ENCODE results near the gene KCNAB1. TPM values are rescaled to one million over a fixed set of nuclear protein-coding genes. Genes with fewer than 3 reads are reported as not detected.

KCNAB1 gene
- total RNA-seq, 1 experiment from 2014 or later: not detected

GRCh38 chr3:156158656-156159295, 38.4 kb downstream of the KCNAB1 start:
- Histone ChIP-seq H3K4me3 (no peak overlapping the region), H3K36me3 (no peaks in the 10 kb centered on the region), H3K27me3 (peaks cover 5% of the 10 kb centered on the region; the same call in 1 of the 2 replicates), H3K9me3 (no peaks in the 10 kb centered on the region)
- no peak for DNase-seq

DNA sequence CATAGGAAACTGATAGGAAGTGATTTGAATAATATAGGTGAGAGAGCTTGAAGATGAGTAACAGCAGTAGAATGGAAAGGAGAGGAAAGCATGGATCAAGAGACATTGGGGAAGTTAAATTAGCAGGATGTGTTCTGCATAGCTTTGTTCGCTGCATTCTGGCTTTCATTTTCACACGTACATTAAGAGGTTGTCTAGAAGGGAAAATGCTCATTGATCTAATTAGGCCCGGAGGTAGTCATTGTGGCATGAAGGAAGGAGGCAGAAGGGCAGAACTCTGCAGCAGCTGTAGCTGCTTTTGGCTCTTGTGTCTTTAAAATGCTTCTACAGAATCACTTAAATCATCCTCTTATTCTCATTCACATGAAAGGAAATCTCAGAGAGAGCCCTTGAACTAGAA, 40.3 kb downstream of the KCNAB1 start:
- Histone ChIP-seq H3K36me3 (no peaks in the 10 kb centered on the region), H3K27me3 (peaks cover 5% of the 10 kb centered on the region; the same call in 1 of the 2 replicates), H3K4me3 (no peak overlapping the region), H3K9me3 (no peaks in the 10 kb centered on the region)
- no peak for DNase-seq

- DNase-seq: no peak
- no peaks in the 10 kb centered on the region for H3K9me3 ChIP-seq
- H3K36me3 ChIP-seq: no peaks in the 10 kb centered on the region
- H3K27me3 ChIP-seq: peaks cover 5% of the 10 kb centered on the region; the same call in 1 of the 2 replicates
- no peak overlapping the region for H3K4me3 ChIP-seq
These were observed 40.8 kb downstream of the KCNAB1 start for GRCh38 chr3:156161172-156161571.

- DNase-seq: no peak
- peaks cover 12% of the 10 kb centered on the region; the same call in 1 of the 2 replicates for H3K27me3 ChIP-seq
- no peaks in the 10 kb centered on the region for H3K36me3 ChIP-seq
- no peaks in the 10 kb centered on the region for H3K9me3 ChIP-seq
- H3K4me3 ChIP-seq: no peak overlapping the region
These were observed 43.5 kb downstream of the KCNAB1 start for GRCh38 chr3:156163848-156164247.

GRCh38 chr3:156166808-156167207, 46.4 kb downstream of the KCNAB1 start:
- no peak for DNase-seq
- no peaks in the 10 kb centered on the region; the same call in 1 of the 2 replicates for H3K9me3 ChIP-seq
- no peaks in the 10 kb centered on the region for H3K36me3 ChIP-seq
- H3K27me3 ChIP-seq: peaks cover 6% of the 10 kb centered on the region
- no peak overlapping the region for H3K4me3 ChIP-seq

GRCh38 chr3:156170571-156170970, 50.2 kb downstream of the KCNAB1 start:
- Histone ChIP-seq H3K36me3 (no peaks in the 10 kb centered on the region), H3K9me3 (no peaks in the 10 kb centered on the region; the same call in 1 of the 2 replicates), H3K27me3 (peaks cover 6% of the 10 kb centered on the region), H3K4me3 (no peak overlapping the region)
- DNase-seq: no peak

DNA sequence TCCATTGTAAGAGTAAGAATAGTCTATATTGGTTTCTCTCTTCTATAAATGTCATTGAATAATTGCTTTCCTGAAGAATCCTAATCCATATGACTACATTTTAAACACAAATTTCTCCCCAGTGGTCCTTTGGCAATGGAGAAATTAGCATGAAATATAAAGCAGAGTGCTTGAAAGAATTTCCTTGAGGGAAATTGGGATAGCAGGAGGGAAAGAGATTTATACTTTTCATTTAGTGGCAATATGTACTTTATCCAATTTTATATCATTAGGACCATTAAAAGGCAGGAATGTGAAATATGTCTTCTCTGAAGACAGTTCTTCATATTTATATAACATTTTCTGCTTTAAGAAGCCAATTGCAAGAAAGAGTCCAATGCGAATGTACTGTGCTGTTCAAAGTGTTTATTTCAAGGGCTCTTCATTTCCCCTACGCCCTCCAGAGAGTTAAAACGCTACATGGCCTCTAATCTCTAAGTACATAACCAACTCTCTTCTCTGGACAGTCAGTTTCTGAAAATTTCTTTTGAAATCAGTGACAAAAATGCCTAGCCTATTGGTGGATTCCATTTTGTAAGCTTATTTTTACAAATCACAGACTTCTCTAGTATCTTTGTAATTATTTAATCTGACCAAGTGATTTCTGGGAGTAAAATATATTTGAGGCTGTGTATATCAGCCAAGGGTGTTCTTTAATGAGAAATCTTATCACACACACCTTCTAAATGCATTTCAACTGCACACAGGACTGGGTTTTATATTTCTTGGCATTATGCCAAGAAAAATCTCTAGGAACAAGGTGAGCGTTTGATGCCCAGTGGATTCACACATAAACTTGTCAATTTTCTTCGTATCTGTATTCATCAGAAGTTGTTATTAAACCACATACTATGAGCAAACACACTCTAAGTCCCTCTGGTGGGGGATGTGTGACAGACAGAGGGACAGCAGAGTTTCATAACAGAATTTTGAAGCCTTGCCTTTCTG, 51.2 kb downstream of the KCNAB1 start:
- Histone ChIP-seq H3K36me3 (no peaks in the 10 kb centered on the region), H3K4me3 (no peak overlapping the region), H3K9me3 (no peaks in the 10 kb centered on the region; the same call in 1 of the 2 replicates), H3K27me3 (peaks cover 6% of the 10 kb centered on the region)
- no peak for DNase-seq

DNA sequence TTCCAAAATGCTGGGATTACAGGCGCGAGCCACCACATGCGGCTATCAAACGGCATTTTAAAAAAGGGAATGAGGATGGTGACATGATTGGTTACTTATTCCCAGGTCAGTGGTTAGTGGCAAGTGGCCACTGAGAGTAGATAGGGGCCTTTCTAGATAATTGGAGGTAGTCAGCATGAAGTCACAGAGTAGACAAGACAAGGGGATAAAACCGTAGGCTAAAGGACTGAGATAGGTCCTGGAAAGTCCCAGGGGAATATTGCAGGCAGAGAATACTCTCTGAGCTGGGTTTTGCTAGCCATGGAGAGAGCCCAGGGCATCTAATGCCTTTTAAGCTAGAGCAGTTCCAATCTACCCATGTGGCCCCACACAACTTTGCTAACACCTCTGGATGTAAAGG, 52.2 kb downstream of the KCNAB1 start:
- Histone ChIP-seq H3K36me3 (no peaks in the 10 kb centered on the region), H3K9me3 (no peaks in the 10 kb centered on the region; the same call in 1 of the 2 replicates), H3K27me3 (peaks cover 2% of the 10 kb centered on the region), H3K4me3 (no peak overlapping the region)
- no peak for DNase-seq

- no peaks in the 10 kb centered on the region; the same call in 1 of the 2 replicates for H3K9me3 ChIP-seq
- no peaks in the 10 kb centered on the region; the same call in 1 of the 2 replicates for H3K27me3 ChIP-seq
- DNase-seq: no peak
- no peak overlapping the region for H3K4me3 ChIP-seq
- H3K36me3 ChIP-seq: no peaks in the 10 kb centered on the region
These were observed 54.0 kb downstream of the KCNAB1 start for GRCh38 chr3:156174229-156174847.

- H3K9me3 ChIP-seq: no peaks in the 10 kb centered on the region; the same call in 1 of the 2 replicates
- peak; percentile 27 for DNase-seq
- H3K27me3 ChIP-seq: no peaks in the 10 kb centered on the region; the same call in 1 of the 2 replicates
- H3K36me3 ChIP-seq: no peaks in the 10 kb centered on the region
- H3K4me3 ChIP-seq: no peak overlapping the region
These were observed 55.2 kb downstream of the KCNAB1 start for GRCh38 chr3:156175570-156175969.

DNA sequence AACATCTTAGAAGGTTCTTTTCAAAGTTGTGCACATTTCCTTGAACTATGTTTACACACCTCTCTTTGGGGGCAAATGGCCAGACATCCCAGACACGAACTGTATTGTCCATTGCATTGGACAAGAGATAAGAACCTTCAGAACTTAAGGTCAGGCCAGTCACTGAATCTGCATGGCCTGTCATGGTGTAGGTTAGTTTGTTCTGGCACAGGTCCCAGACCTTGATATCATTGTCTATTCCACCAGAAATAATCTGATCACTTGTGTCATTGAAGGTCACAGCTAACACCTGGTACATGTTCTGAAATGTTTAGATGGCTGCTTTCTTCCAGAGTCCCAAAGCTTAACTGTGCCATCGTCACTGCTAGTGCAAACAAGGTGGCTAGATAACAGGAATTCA, 55.7 kb downstream of the KCNAB1 start:
- Histone ChIP-seq H3K27me3 (no peaks in the 10 kb centered on the region; the same call in 1 of the 2 replicates), H3K9me3 (no peaks in the 10 kb centered on the region; the same call in 1 of the 2 replicates), H3K4me3 (no peak overlapping the region), H3K36me3 (no peaks in the 10 kb centered on the region)
- no peak for DNase-seq

GRCh38 chr3:156176629-156177210, 56.3 kb downstream of the KCNAB1 start:
- DNase-seq: no peak
- no peaks in the 10 kb centered on the region; the same call in 1 of the 2 replicates for H3K27me3 ChIP-seq
- no peaks in the 10 kb centered on the region; the same call in 1 of the 2 replicates for H3K9me3 ChIP-seq
- no peaks in the 10 kb centered on the region for H3K36me3 ChIP-seq
- H3K4me3 ChIP-seq: no peak overlapping the region

- Histone ChIP-seq H3K27me3 (no peaks in the 10 kb centered on the region; the same call in 1 of the 2 replicates), H3K36me3 (no peaks in the 10 kb centered on the region), H3K9me3 (no peaks in the 10 kb centered on the region), H3K4me3 (no peak overlapping the region)
- no peak for DNase-seq
These were observed 59.7 kb downstream of the KCNAB1 start for GRCh38 chr3:156180077-156180476.

DNA sequence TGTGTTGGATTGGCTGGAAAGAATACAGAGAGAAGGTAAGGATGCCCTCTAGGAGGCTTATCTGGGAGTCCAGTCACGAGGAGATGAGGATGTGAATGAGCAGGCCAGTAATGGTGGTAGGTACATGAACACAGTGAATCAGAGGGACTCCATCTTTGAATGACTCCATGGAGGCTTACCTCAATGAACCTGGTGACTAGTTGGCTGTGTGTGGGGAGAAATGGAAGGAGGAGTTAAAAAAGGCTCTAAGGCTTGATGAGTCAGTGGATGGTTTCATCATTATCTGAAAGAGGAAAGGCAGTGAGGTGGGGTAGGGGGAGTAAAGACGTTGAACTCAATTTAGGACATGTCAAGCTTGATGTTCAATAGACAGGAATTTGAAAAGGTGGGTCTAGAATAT, 61.1 kb downstream of the KCNAB1 start:
- no peaks in the 10 kb centered on the region for H3K36me3 ChIP-seq
- no peaks in the 10 kb centered on the region for H3K27me3 ChIP-seq
- DNase-seq: no peak
- H3K4me3 ChIP-seq: no peak overlapping the region
- H3K9me3 ChIP-seq: no peaks in the 10 kb centered on the region

DNA sequence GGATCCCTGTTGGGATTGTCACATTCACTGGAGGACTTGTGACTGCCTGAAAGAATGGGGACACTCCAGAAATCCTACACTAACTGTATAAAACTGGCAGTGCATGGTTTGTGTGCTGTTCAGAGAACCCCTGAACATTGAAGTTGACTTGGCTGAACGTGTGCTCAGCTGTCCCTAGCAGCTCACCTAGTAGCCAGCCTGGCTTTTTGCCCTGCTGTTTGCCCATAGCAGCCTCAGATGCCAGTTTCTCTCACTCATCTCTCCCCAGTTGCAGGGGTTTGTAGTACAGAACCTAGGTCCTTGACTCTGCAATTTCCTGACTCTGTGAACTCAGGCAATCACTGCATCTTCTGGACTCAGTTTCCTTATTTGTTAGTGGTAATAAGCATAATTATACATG, 63.0 kb downstream of the KCNAB1 start:
- no peaks in the 10 kb centered on the region for H3K9me3 ChIP-seq
- DNase-seq: no peak
- H3K36me3 ChIP-seq: no peaks in the 10 kb centered on the region
- no peak overlapping the region for H3K4me3 ChIP-seq
- no peaks in the 10 kb centered on the region for H3K27me3 ChIP-seq

DNA sequence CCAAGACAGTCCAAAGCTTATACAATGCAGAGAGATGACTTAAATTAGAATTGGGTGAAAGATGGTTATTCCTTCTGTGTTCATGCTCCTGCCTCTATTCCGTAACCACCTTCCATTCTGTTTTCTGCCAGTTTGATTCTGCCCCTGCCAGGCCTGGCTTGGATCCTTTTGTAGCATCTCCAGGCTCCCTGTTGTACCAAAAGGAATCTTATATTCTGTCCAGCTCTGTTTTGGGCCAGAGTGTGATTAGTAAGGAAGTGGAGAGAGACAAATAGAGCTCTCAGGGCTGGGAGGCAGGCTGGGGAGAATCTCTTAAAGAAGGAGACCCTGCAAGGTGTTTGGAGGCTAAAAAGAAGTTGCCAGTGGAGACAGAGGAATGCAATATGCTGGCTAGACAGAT, 63.8 kb downstream of the KCNAB1 start:
- no peaks in the 10 kb centered on the region for H3K36me3 ChIP-seq
- no peak for DNase-seq
- no peak overlapping the region for H3K4me3 ChIP-seq
- 0 out of 2 replicates have a peak, but pooled peaks cover 2% of the 10 kb centered on the region for H3K27me3 ChIP-seq
- no peaks in the 10 kb centered on the region for H3K9me3 ChIP-seq
